AG04450 (cell line): ENCODE data around the gene LEMD1. TPM values are rescaled to one million over a fixed set of nuclear protein-coding genes. Genes with fewer than 3 reads are reported as not detected.
"Not testable (repeated sequence)": the region's sequence is repeated elsewhere in the genome, so short reads cannot be mapped to it uniquely, and the experiment has no call there.

Experiments
- CTCF ChIA-PET: fragments of 300-600, 350-600 bp; formaldehyde crosslinking; extraction: SDS; loops from one replicate; lab custom pipeline; 2022; ENCODE audit warnings: antibody characterized with exemption, inconsistent platforms; lab: Charles Lee
- POLR2A ChIA-PET: fragments of 350-600 bp; formaldehyde crosslinking; extraction: SDS; loops from one replicate; lab custom pipeline; 2021; ENCODE audit warnings: antibody characterized with exemption, inconsistent platforms; lab: Yijun Ruan, JAX
- DNase-seq: peaks from one replicate; pipeline ENCODE4 v3.0.0-alpha.2; 2011; ENCODE audit warnings: low read depth, low spot score
- H3K27ac ChIP-seq: one replicate; pipeline ENCODE4 v1.5.1; 2012; ENCODE audit warnings: low read depth, low read length, control low read depth
- H3K27me3 ChIP-seq: one replicate; pipeline ENCODE4 v1.6.0; 2012; ENCODE audit warnings: low read length; ENCODE audit not compliant: control insufficient read depth, insufficient read depth
- H3K4me3 ChIP-seq: 2 replicates; pipeline ENCODE4 v1.5.1; 2011; ENCODE audit warnings: mild to moderate bottlenecking, low read depth, low read length, control low read depth
- H3K9me3 ChIP-seq: 2 replicates; pipeline ENCODE4 v1.5.1; 2012; ENCODE audit warnings: low read length; ENCODE audit not compliant: control insufficient read depth, insufficient read depth
- CTCF ChIP-seq: IDR thresholded peaks from 2 replicates; pipeline ENCODE4 v1.5.1; 2011; ENCODE audit warnings: low read depth, low read length, control low read depth, inconsistent platforms
- polyA plus RNA-seq: library from polyadenylated mRNA; depleted of rRNA; stranded (reverse); fragments of >200 nt; gene quantifications from 2 replicates; pipeline ENCODE4 v1.2.3, GENCODE V29; 2011

Gene LEMD1
- polyA plus RNA-seq, 1 experiment, result not detected

- Histone ChIP-seq H3K4me3 (no peak overlapping the region), H3K9me3 (no peaks in the 10 kb centered on the region; the same call in 1 of the 2 replicates), H3K27me3 (no peaks in the 10 kb centered on the region), H3K27ac (no peak overlapping the region)
- no peak for TF ChIP-seq CTCF
- DNase-seq, result no peak
- POLR2A ChIA-PET, result no interaction called here
- CTCF ChIA-PET, result interaction anchor here (3.5 kb wide), 1 partner anchor 15 kb away, joined by 22 read pairs; no protein-coding TSS in a partner anchor
Measured at GRCh38 chr1:205369701-205370123, 52.1 kb downstream of the LEMD1 start.

- Histone ChIP-seq H3K4me3 (no peak overlapping the region), H3K27me3 (no peaks in the 10 kb centered on the region), H3K9me3 (no peaks in the 10 kb centered on the region; the same call in 1 of the 2 replicates), H3K27ac (no peak overlapping the region)
- no peak for DNase-seq
- TF ChIP-seq CTCF, result no peak
- POLR2A ChIA-PET, result no interaction called here
- CTCF ChIA-PET, result interaction anchor here (0.6 to 4.9 kb wide), 3 partner anchors 14 to 577 kb away, joined by 6 to 38 read pairs (median 7); no protein-coding TSS in a partner anchor
Measured at GRCh38 chr1:205368478-205368877, 53.4 kb downstream of the LEMD1 start.

GRCh38 chr1:205365945-205366463 is 55.9 kb downstream of the LEMD1 start:
- Histone ChIP-seq H3K27me3 (peaks cover 4% of the 10 kb centered on the region), H3K27ac (no peak overlapping the region), H3K4me3 (no peak overlapping the region), H3K9me3 (no peaks in the 10 kb centered on the region)
- ChIA-PET CTCF (interaction anchor here (1.0 to 4.9 kb wide), 3 partner anchors 12 to 119 kb away, joined by 3 to 38 read pairs (median 7); no protein-coding TSS in a partner anchor), POLR2A (no interaction called here)
- no peak for DNase-seq
- no peak for TF ChIP-seq CTCF

GRCh38 chr1:205365086-205365485 is 56.8 kb downstream of the LEMD1 start:
- DNase-seq, H3K27ac ChIP-seq, H3K4me3 ChIP-seq, POLR2A ChIA-PET, H3K9me3 ChIP-seq: not testable (repeated sequence)
- CTCF ChIA-PET, result interaction anchor here (4.9 kb wide), 1 partner anchor 11 kb away, joined by 38 read pairs; no protein-coding TSS in a partner anchor
- peaks cover 11% of the 10 kb centered on the region for H3K27me3 ChIP-seq

GRCh38 chr1:205360891-205361290 is 61.0 kb downstream of the LEMD1 start:
- no peak for DNase-seq
- Histone ChIP-seq H3K9me3 (no peaks in the 10 kb centered on the region), H3K27ac (no peak overlapping the region), H3K4me3 (no peak overlapping the region), H3K27me3 (peaks cover 21% of the 10 kb centered on the region)
- ChIA-PET CTCF (interaction anchor here (1.2 kb wide), 1 partner anchor 26 kb away, joined by 3 read pairs; no protein-coding TSS in a partner anchor), POLR2A (no interaction called here)
- no peak for TF ChIP-seq CTCF
